HG02678 (cell line): ENCODE measurements around the gene GNGT1.

Experiments used
- ATAC-seq: cut with Tn5 transposase; IDR thresholded peaks from one replicate; pipeline ENCODE4 v1.9.1; 2021; ENCODE audit warnings: mild to moderate bottlenecking, moderate library complexity; ENCODE audit not compliant: unreplicated experiment

Gene GNGT1

DNA sequence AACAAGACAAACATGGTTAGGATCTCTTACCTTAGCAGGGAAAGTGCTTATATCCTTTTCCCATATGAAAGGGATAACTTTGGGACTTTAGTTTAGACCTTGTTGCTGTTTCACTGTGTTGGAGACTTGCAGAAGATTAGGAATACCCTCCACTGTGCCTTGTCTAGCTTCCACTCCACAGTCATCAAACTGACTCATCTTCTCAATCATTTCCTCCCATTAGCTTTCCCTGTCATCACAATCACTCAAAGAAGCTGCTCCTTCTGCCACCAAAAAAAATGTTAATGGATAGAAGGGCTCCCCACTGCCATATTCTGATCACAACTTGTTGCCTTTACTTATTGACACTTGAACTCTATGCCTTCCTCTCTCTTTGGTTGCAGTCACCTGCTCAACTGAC is 31.9 kb downstream of the GNGT1 start:
- no peak for ATAC-seq

DNA sequence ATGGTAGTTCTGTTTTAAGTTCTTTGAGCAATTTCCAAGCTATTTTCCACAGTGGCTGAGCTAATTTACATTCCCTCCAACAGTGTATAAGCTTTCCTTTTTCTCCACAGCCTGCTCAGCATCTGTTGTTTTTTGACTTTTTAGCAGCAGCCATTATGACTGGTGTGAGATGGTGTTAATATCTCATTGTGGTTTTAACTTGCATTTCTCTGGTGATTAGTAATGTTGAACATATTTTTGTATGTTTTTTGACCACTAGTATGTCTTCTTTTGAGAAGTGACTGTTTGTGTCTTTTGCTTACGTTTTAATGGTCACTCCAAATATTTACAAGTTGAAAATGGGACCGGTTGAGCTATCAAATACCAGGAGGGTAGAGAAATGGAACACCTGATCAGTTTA is 35.6 kb downstream of the GNGT1 start:
- no peak for ATAC-seq

DNA sequence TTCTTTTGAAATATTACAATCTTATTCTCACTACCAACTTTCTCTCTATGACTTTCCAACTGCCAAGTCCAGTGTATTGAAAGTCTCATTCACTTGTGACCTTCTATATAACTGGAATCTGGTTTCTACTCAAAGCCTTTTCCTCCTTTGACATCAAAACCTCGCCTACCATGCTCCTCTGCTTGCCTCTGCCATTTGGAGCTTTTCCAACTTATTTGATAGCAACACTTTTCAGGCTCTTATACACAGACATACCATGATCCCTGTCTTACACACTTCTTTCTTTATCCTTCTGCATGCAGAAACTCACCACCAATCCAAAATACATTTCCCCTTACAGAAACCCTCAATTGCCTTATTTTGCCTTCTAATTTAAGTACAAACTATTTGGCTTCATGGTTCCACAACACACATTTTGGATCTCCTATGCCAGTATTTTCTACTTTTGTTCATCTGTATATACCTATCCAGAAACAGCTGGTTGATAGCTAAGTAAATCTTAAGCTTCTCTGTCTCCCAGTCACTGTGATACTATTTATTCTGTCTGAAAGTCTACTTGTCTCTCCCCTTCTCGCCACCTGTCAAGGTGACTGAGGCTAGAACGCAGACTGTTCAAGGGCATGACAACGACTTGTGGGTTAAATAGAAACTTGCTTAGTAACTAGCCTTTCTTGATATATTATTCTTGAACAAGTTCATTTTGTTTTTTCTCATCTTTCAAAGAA is 37.6 kb downstream of the GNGT1 start:
- no peak for ATAC-seq

DNA sequence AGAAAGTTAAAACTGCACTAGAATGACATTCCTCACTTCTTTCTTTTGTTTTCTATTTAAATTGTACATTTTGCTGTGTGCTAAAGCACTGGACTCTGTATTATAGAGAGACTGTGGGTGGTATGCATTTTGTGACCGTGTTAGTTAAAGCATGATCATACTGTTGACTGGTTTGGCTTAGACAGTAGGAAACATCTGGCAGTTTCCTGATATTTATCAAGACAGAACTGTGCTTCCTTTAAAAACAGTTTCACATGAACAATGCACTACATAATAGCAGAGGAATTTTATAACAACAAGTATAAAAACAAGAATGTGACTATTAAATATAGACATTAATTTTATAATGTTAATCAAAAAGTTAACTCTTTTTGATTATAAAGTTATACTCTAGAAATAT is 38.3 kb downstream of the GNGT1 start:
- no peak for ATAC-seq

DNA sequence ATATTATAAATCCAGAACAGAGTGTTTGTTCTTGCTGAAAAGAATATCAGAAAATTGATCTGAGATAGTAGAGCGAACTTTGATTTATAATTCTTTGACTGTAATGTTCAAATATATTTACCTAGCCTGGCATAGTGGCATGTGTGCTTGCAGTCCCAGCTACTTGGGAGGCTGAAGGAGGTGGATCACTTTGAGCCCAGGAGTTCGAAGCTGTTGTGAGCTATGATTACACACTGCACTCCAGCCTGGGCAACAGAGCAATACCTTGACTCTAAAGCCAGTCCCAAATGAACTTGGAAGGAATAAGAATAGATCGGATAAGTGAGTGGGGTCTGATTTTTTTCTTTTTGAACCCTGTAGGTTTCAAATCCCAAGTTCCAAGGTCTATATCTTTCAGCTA is 38.7 kb downstream of the GNGT1 start:
- no peak for ATAC-seq

DNA sequence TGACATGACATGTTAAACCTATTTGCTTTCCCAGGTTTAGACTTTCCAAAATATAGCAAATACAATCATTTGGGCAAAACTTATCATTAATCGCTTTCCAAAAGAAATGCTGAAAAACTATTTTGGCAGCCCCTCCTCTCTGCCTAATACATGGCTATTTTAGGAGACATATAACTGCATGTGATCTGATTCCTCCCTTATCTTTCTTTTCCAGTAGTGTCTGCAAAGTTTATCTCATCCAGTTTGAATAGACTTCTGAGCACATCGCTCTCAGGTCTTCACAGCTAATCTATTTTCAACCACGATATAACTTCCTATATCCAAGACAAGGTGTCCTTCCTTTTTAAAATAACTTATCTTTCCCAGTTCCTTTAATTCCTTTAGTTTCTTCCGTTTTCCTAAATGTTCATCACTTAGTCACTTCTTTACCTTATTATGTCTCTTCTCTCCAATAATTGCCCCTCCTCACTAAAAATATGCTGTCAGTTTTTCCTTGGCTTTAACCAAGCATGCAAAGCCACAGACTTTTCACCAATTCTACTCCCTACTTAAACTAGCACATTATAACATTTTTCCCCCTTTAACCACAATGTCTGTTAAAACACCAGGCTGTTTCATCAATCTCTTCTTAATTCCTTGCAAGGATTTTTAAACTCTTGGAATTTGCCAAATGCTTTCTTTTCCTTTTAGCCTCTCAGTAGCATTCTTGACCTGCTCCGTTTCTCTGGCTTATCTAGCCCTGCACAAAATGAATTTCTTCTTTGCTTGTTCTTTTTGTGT is 39.6 kb downstream of the GNGT1 start:
- ATAC-seq = no peak

DNA sequence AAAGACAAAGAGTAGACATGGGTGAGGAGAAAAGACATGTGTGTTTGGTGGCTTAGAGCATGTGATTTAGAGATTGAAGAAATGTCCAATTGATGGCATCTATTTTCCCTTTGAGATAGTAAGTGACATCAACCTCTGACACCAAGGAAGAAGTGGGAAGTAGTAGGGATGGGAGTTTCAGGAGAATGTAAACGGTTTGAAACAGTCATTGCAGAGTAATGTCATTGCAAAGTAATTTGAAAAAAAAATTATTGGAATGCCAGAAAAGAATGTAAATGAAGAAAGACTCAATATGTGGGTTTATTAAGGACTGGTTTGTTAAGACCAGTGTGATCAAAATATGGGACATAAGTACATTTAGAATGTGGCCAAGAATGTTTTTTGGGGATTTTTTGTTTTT is 41.7 kb downstream of the GNGT1 start:
- no peak for ATAC-seq

DNA sequence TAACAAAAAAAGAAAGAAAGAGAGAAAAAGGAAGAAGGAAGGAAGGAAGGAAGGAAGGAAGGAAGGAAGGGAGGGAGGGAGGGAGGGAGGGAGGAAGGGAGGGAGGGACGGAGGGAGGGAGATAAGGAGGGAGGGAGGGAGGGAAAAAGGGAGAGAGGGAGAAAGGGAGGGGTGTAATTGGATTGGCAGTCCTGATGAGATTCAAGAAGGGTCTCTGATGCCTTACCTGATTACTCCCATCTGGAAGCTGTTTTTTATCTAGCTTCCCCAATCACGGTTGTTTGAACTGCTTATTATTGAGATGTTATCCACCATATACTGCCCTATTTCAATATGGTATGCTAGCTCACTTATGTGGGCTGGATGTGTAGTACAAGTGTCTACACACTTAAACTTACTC is 42.5 kb downstream of the GNGT1 start:
- ATAC-seq = no peak

DNA sequence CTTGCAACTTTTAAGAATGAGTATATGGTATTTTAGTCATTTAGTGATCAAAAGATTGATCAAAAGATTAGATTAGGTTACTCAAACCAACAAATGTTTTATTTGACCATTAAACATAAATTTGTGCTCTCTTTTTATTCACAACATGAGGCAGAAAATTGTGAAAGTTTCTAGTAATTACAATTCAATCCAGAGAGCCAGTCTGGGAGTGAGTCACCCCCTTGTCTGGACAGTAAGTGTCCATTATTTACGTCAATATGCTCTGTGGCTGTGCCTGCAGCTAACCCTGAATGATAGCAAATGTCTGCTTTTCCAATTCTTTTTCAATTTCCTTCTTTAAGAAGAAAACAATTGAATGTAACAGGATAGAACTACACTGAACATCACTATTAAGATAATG is 43.1 kb downstream of the GNGT1 start:
- no peak for ATAC-seq

DNA sequence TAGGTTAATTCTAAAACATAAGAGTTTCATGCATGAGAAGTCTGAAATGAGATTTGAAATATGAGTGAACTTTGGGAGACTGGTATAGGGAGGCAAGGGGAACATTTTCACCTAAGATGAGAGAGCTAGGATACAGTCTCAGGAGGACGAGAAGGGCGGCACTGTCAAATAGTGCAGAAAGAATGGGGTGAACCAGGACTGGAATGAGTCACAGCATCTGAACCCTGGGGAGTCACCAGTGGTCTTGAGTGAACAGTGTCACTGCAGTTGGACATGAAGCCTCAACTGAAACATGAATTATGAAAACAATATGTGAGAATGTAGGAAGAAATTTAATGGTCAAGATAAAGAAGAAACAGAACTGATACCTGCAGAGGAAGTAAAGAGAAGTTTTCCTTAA is 48.9 kb downstream of the GNGT1 start:
- ATAC-seq = no peak

DNA sequence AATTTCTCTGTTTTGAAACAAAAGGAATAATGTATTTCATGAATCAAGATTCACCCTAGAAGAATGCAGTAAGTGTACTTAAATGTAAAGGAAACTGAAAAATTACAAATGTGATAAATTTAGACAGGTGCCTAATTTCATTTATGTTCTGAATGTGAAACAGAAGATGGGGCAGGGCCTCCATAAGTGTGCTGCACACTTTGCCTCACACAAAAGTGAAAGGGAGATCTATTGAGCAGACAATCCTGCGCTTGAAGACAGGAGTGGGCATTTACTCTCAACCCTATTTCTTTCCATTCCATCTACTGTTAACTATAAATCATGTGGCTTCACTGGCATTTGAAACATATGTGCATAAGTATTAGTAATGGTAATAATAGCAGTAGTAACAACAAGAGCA is 51.4 kb downstream of the GNGT1 start:
- peak; percentile 55 for ATAC-seq

DNA sequence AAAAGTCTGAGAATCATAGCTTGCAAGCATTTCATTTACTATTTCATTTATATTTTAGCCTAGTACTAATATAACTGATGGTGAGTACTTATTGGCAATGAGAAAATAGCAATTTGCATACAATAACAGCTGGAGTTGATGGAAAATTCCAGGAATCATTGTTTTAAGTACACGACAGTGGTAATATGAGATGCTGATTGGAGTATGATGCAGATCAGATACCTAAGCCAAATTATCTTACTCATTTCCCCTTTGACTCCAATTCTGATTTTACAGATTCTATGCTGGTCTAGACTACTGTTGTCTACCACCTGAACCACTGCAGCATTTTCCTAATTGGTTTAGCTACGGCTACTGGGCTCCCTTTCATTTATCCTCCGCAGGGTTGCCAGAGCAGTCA is 51.8 kb downstream of the GNGT1 start:
- no peak for ATAC-seq

DNA sequence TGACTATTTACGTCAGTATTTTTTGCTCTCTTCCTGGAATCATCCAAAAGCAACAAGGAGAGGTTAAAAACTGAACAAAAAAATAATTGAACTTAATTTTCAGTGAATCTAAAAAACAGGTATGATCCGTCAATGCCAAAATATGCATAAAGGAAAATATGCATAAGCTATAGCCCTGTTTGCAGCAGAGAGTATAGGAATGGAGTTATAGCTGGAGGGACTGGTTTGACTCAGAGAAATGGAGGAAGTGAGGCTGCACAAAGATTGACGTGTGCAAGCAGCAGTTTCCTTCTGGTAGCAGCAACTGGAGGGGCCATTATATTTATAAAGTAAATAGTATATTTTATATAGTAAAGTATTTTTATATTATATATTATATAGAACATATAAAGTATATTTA is 52.3 kb downstream of the GNGT1 start:
- ATAC-seq = no peak
